Spleen (tissue), 7 donors: Measurements from ENCODE around the gene SIPA1L3.

Experiments
- CTCF ChIP-seq, 11 experiments: fragments of 200-600 bp in 7 of 11; fragments of 450-650 bp in 4 of 11; sonication (generic) in 4 of 11; IDR thresholded peaks in 8 of 11; conservative IDR thresholded peaks in 3 of 11; 1 replicate in 7 of 11; 2 replicates in 4 of 11; pipeline versions ENCODE4 v1.4.0 to v1.8.0; 2016 to 2021; ENCODE audit warnings: antibody characterized with exemption in 11 of 11, inconsistent platforms in 4 of 11, mild to moderate bottlenecking in 1 of 11
- POLR2AphosphoS5 ChIP-seq, 3 donors: sonication (generic); formaldehyde crosslinking; IDR thresholded peaks; one replicate each; pipeline ENCODE4 v1.5.1; 2017; ENCODE audit warnings: antibody characterized with exemption in 3 of 3
- donor health status: DM: no; HTN: no; CAD: no; lungs with moderate emphysema.
- donor health status: DM: no; HTN: no; CAD: no.
- donor health status: DM: no; HTN: no; CAD: no.

GRCh38 chr19:38221919-38222830 is 315.2 kb downstream of the SIPA1L3 start:
- TF ChIP-seq CTCF (IDR thresholded peaks at IDR 0.05 in 8 of 11, conservative IDR thresholded peaks at IDR 0.05 in 3 of 11) (no peak), POLR2AphosphoS5 (IDR thresholded peaks at IDR 0.05) (no peak)
